CD1c-positive myeloid dendritic cell (primary cell): Measurements from ENCODE around the gene TRDN.
"Not testable (repeated sequence)": the region's sequence is repeated elsewhere in the genome, so short reads cannot be mapped to it uniquely, and the experiment has no call there.

Source experiments
- DNase-seq: peaks from one replicate; pipeline ENCODE4 v3.0.0-alpha.2; 2016; ENCODE audit errors: extremely low spot score

Gene TRDN

DNA sequence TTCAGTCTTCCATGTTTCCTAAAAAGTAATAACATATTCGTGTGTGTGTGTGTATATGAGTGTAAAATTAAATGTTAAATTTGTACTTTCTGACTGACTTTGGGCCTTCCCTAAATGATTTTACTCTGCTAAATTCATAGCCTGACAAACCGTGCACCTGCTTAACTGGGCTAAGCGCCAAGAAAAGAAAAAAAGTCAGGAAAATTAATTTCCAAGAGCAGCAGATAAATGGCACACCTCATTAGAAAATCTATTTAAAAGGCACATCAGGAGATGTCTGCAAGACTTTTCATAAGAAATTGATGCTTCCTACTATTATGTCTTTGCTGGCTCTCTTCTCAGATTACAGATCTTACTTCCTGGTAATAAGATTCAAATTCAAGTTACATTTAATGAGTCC, 72.4 kb downstream of the TRDN start:
- DNase-seq: no peak

DNA sequence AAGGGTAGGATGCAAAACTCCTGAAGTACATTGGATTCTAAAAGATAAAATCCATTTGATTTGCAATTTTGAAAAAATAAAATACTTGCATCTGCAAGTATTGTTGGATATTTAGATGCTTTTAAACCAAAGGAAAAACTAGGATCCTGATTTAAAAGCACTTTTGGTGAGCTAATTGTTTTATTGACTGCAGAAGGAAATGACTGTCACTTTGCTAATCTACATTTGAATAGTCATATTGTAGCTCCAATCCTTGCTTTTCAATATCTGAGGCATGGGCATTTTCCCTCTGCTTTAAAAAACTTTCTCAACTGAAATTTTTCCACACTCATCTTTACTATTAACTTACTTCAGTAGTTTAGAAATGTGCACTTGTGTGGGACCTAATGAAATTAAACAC, 74.1 kb downstream of the TRDN start:
- DNase-seq: no peak

DNA sequence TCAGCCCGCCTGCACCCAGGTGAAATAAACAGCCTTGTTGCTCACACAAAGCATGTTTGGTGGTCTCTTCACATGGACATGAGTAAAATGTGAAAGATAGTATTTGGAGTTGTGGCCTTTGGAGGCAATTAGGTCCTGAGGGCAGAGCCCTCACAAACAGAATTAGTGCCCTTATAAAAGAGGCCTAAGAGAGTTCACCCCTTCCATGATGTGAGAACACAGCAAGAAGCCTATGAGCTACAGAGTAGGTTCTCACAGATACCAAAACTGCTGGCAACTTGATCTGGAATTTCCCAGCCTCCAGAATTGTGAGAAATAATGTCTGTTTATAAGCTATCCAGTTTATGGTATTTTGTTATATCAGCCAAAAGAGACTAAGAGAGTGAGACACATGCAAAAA, 74.5 kb downstream of the TRDN start:
- DNase-seq: no peak

DNA sequence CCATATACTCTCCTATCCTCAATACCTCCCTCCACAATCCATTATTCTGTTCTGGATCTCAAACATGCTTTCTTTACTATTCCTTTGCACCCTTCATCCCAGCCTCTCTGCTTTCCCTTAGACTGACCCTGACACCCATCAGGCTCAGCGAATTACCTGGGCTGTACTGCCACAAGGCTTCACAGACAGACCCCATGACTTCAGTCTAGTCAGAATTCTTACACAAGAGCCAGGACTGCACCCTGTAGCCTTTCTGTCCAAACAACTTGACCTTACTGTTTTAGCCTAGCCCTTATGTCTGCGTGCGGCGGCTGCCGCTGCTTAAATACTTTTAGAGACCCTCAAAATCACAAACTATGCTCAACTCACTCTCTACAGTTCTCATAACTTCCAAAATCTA, 76.9 kb downstream of the TRDN start:
- DNase-seq: not testable (repeated sequence)

DNA sequence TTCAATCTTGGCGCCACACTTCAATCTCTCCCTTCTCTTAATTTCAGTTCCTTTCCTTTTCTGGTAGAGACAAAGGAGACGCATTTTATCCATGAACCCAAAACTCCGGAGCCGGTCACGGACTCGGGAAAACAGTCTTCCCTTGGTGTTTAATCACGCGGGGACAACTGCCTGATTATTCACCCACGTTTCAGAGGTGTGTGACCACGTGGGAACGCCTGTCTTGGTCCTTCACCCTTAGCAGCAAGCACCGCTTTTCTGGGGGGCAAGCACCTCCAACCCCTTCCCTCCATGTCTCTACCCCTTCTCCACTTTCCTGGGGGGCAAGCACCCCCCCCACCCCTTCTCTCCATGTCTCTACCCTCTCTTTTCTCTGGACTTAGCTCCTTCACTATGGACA, 79.3 kb downstream of the TRDN start:
- DNase-seq: not testable (repeated sequence)

DNA sequence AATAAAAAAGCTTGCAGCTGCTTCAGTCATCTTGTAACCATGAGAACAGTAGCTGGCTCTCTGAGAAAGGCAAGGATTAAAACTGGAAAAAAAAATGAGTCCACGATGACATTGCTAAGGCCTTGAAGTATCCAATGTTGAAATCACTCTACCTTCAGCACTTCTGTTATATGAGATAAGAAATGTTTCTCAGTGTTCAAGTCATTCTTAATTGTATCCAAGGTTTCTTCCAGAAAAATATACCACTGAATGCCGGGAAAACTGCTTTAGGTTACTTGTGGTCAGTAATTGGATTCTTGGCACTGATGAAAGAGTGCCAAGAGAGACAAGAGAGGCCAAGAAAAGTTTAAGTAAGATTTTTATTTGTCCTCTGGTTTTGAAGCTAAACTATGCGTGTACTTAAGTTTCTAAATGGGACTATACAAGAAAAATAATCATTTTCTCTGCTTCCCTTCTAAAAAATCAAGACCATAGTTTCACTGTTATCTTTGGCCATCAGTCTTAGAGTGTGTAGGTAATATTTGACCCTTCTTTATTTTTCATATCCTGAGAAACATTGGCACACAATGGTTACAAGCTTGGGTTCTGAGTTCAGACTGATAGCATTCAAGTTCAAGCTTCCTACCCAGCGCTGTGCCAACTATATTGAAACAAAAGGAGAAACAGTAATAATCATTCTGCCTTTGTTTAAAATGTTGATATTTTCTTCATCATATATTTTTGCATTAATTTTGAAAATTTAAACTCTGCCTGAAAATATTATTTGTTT, 84.6 kb downstream of the TRDN start:
- DNase-seq: no peak

DNA sequence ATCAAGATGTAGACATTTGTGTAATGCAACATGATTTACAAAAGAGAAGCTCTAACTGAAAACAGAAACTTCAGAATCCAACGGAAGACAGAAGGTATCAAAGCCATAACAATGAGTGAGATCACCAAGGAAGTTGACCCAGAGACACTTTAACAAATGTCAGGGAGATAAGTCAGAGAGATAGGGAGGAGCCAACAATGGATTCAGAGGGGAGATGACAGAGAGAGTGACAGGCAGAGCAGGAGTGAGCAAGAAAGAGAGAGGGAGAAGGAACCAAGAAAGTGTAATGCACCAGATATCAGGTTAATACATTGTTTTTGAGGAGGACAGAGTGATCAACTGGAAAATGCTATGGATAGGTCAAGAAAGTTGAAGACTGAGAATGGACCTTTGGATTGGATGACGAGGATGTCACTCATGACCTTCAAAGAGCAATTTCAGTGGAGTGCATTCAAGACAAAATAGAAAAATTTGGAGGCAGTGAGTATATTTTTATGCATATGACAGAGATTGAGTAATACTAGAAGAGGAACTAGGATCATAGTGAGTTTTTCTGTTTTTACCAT, 86.6 kb downstream of the TRDN start:
- DNase-seq: no peak

DNA sequence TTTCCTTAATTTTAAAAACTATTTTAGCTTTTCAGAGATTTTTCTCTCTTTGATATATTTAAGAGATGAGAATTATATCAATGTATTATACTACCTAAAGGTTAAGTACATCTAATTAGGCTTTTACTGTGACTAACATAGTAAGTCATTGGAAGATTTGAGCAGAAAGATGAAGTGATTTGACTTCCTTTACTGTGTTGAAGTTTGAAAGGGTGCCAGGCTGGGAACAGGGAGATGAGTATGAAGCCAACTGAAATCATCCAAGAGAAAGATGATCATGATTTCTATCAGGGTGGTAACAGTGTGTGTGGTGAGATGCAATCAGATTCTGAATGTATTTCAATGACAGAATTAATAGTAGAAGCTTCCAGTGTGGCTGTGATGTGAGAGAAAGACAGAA, 87.3 kb downstream of the TRDN start:
- no peak for DNase-seq

DNA sequence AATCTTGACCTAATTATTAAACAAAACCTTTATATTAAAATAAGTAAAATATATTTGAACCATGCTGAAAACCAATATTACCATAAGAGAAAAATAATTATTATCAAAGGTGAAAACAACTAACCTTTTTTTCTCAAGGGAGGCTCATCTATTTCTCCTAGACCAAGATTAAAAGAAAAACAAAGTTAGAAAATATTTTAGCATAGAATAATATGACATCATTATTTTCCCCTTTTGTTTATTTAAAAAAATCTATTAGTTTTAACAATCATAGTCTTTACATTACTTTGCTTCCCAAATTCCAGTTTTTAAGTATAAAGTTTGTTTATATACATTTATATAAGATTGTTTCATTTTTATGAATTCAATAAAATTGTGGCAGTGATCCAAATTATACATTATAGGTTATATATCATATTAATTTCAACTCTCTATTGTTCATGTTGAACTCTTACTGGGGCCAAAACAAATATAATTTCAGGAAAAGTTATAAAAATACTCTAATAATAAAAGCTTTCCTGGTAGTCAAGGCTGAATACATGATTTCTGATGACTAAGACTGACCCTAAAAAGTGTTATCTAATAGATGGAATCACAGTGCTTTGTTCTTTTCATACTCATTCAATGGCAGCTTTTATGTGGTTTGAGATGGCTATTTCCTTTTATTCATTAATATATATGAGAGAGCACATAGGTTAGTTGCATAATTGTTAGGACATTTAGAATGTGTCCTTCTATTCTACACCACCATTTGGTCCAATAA, 89.4 kb downstream of the TRDN start:
- DNase-seq: no peak

DNA sequence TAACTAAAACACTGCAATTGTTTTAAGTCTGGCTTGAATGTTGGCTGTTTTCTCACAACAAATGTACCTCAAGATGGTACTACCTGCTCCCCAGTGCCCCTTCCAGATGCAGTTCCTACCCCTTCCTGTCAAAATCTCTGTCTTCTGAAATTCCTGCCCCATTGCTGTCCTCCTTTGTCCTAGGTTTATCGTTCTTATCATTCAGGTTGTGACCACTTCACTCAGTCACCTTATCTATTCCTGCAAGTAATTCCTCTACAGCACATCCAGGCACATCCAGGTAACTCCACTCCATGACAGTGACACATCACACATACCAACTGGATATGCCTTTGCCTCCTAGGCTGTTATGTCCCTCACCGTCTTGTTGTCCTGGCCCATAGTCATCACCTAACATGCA, 90.2 kb downstream of the TRDN start:
- no peak for DNase-seq

DNA sequence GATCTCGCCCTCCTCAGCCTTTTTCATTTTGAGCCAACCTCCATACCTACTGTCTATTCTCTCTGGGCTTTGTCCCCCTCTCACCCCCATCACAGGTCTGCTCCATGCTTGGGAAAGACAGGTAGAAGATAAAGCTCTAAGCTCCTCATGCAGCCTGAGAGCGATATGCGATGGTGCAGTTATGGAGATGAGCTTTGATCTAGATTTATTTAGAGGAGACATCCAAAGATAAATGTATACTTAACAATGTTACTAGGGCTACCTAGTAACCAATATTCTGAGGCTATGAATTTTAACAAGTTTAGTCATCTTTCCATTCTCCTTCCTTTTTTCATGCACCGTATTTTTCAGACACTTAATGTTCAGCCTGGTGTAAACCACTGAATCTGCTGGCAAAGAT, 95.3 kb downstream of the TRDN start:
- no peak for DNase-seq

DNA sequence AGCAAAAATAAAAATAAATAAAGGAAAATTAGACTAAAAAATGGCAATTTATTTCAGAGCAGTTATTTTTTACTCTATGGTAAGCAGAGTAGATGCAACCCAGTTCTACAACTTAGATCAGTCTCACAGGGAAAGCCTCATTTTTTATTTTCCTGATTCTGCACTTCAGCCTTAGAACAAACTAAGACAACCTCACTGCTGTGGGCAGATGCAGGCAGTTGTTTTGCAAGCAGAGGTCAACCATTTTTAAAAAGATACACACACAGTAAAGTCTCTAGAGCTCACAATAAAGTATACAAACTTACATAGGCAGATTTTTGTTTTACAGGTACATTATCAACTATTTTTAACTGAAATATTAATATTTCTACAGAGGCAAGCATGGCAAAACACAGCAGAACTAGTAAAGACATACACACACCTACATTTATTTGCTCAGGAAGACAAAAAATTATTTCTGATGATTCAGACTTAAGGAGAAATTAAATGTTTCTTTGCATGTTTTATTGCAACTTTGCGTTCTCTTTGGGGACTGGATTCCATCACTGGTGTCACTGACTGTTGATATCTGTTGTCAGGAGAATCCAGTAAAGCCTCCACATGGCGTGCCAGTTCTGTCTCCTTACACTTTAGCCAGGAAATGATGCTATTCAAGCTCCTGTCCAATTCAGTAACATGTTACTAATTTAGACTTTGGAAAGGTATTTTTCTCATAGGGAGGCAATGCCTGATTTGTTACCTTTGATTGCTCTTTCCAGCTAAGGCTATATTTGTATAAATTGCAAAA, 102.7 kb downstream of the TRDN start:
- no peak for DNase-seq

DNA sequence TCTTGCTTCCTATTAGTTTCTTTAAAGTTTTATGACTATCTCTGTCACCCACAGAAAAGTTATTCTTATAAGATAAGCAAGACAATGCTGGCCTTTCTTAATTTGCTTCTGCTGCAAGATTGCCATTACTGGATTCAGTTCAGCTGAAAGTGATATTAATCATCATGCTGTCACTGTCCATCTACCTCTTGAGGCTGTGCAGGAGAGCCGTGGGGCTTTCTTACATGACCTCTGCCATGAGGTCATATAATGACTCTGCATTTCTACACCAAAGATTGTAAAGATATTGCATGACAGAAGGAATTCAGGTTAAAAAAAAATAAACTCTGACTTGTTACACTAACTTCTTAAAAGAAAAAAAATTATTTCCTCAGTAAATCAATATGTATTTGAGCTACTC, 106.9 kb downstream of the TRDN start:
- DNase-seq: no peak

DNA sequence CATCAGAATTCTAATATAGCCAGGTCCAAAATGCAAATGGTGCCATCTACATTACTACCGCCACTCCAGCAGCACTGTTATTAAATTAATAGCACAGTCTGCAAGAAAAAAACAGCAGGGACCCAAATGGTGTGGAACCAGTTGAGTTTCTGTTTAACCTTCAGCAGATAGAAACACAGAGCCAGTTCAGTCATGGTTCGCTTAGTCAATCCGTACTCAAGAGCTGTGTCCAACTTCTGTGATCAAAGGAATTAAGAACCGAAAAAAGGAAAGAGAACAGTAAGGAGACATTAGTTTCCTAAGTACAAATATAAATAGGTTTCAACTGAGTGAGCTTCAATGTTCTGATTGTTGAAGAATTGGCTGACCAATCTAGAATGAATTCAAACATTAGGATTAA, 107.7 kb downstream of the TRDN start:
- no peak for DNase-seq

DNA sequence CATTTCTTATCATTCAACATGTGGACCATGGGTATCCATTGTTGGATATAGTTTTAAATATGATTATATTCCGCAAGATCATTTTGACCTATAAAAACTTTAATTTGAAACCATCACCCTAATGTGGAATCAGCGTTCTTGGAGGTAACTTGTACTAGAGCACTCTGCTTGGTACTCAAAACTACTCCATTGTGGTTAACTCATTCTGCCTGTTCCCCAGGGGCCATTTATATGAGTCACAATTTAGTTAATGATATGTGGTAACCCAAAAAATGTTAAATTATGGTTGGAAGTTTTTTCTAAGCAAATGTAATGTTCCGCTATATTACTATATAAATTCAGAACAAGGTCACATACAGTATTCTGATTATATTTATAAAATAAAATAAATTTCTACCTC, 109.3 kb downstream of the TRDN start:
- no peak for DNase-seq

DNA sequence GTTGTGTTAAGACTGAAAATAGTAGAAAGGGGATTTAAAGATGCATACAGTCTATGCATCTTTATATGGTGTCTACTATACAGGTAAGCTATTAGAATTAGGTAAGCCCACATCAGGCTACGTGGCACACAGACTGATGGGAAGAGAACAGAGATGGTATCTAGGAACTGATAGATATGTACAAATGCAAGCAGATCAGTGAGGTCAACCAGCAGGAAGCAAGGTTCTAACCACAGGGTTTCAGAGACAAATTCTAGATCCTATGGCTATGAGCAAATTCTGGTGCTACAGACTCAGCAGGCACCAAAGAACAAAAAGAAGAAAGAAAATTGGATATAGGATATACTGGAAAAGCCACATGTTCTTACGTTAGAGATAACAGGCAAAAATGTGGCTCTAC, 110.6 kb downstream of the TRDN start:
- no peak for DNase-seq

DNA sequence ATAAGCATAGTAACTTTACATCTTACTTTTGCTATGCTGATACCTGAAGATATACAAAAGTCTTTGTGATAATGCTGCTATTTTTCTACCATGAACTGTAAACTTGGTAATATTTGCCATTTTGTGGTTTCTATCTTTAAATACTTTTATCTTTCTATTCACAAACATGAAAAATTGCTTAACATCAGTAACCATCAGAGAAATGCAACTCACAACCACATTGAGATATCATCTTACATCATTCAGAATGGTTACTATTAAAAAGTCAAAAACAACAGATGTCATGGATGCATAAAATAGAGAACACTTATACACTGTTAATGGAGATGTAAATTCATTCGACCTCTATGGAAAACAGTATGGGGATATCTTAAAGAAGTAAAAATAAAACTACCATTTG, 112.0 kb downstream of the TRDN start:
- no peak for DNase-seq

DNA sequence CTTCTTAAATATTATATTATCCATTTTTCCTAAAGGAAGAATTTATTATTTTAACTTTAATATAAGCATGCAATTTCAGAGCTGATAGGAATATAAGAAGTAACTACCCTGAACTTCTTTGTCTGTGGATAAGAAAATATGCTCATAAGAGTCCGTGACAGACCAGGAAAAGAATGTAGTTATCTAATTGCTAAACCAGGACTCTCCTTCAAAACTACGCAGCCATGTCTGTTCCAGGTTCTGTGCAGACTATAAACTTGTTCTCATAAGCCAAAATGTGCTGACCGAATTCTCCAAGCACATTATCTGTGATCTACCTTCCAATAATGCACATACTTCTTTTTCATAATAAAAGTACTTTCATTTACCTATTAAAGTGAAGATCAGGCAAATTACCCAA, 116.5 kb downstream of the TRDN start:
- DNase-seq: no peak

DNA sequence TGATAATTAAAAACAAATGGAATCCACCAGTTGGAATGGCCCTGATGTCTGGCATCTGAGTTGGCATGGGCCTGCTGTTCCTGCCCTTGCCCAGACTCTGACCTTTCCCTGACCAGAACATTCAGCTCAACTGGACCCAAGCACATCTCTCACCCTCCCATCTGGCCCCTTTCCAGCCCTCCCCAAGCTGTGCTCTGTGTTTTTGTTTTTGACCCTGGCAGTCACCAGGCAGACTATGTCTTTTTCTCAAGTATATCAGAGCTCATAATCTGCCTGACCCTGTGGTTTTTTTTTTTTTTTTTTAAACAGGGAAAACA, 117.6 kb downstream of the TRDN start:
- no peak for DNase-seq

DNA sequence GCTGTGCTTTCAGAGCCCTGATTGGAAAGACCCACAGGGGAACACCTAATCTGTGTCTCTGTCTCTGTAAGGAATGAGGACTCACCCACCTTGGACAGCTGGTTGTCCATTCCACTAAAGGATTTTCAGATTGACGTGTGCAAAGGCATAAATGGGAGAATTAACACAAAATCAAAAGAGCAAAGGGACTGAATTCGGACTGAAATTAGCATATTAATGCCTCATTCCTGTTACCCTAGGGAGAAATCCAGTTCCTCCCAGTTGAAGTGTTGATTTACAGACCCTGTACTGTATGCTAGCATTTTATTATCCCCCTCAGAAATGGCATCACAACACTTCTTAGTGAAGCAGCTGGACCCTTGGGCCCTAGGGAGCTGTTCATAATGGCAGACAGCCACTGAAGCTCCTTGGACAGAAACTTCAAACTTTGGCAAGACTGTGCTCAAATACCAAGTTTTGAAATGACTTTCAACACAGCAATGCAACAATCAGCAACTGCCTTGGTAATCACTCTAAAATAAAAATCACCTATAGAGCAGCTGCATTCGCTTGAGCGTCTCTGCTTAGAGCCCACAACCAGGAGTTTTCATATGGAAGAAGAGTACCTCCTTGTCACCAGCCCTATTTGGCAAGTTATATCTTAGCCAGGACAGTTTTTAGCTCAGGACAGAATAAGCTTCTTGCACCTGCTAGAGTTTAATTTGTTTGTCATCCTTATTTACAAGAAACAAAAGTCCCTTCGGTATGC, 118.1 kb downstream of the TRDN start:
- no peak for DNase-seq

DNA sequence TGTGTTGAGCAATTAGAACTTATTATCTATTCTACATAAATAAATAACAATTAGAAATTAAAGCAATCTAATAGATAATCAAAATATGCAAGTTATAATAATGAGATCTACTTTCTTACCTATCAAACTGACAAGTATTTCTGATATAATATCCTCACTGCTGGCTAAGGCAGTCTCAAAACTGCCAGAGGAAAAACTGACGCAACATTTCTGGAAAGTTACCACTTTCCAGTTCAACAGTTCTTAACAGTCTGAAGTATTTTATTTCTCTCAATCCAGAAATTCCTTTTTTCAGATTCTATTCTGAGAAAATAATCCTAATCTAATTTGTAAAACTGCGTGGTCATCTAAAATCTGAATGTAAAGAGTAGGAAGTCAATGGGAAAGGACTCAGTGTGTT, 121.0 kb downstream of the TRDN start:
- DNase-seq: no peak

DNA sequence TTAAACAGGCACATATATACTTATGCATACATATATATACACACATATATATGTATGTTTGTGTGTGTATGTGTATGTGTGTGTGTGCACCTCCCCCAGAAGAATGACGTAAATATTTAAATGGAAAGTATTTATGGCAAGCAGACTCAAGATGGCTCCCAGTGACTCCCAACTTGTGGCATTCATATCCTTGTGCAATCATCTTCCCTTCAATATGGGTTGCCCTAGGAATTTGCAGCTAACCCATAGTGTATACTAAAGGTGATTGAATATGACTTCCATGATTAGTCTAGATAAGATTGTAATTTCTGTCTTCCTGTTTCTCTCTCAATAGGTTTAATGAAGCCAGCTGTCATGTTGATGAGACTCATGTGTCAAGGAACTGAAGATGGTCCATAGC, 127.6 kb downstream of the TRDN start:
- DNase-seq: no peak
